Hematopoietic multipotent progenitor cell treated with erythropoietin and hydrocortisone succinate and interleukin-3 and kit ligand, for 17 days (in vitro differentiated cells): ENCODE results near the gene LEFTY1.

Source experiments
- DNase-seq: peaks from one replicate; pipeline ENCODE4 v3.0.0-alpha.2; 2015; ENCODE audit warnings: low spot score

The LEFTY1 gene

GRCh38 chr1:225871359-225872074, 17.4 kb downstream of the LEFTY1 start:
- DNase-seq = no peak

- no peak for DNase-seq
These were observed 18.0 kb downstream of the LEFTY1 start for GRCh38 chr1:225870911-225871310.

- DNase-seq = no peak
These were observed 20.2 kb downstream of the LEFTY1 start for GRCh38 chr1:225868631-225869330.

GRCh38 chr1:225866981-225867380, 22.0 kb downstream of the LEFTY1 start:
- DNase-seq = no peak

- no peak for DNase-seq
These were observed 22.7 kb downstream of the LEFTY1 start for GRCh38 chr1:225866061-225866837.

GRCh38 chr1:225865514-225865913, 23.4 kb downstream of the LEFTY1 start:
- DNase-seq = no peak

GRCh38 chr1:225863167-225863566, 25.8 kb downstream of the LEFTY1 start:
- no peak for DNase-seq

GRCh38 chr1:225862581-225862950, 26.4 kb downstream of the LEFTY1 start:
- no peak for DNase-seq

- DNase-seq = no peak
These were observed 26.9 kb downstream of the LEFTY1 start for GRCh38 chr1:225861834-225862580.

GRCh38 chr1:225860876-225861441, 28.0 kb downstream of the LEFTY1 start:
- no peak for DNase-seq

- DNase-seq = no peak
These were observed 28.8 kb downstream of the LEFTY1 start for GRCh38 chr1:225860107-225860506.

GRCh38 chr1:225859151-225859550, 29.8 kb downstream of the LEFTY1 start:
- DNase-seq = no peak

GRCh38 chr1:225857256-225857655, 31.7 kb downstream of the LEFTY1 start:
- no peak for DNase-seq

GRCh38 chr1:225855503-225856300, 33.2 kb downstream of the LEFTY1 start:
- DNase-seq = no peak

- DNase-seq = no peak
These were observed 35.5 kb downstream of the LEFTY1 start for GRCh38 chr1:225853441-225853840.

- DNase-seq = no peak
These were observed 36.4 kb downstream of the LEFTY1 start for GRCh38 chr1:225852413-225853124.

GRCh38 chr1:225851805-225852204, 37.1 kb downstream of the LEFTY1 start:
- no peak for DNase-seq

- no peak for DNase-seq
These were observed 38.6 kb downstream of the LEFTY1 start for GRCh38 chr1:225850370-225850769.

GRCh38 chr1:225849925-225850324, 39.0 kb downstream of the LEFTY1 start:
- DNase-seq = peak; percentile 44
